Left renal cortex interstitium (tissue), 4 donors: Measurements from ENCODE around the gene SPHK1. TPM values are rescaled to one million over a fixed set of nuclear protein-coding genes. Genes with fewer than 3 reads are reported as not detected.
"Not testable (repeated sequence)": the region's sequence is repeated elsewhere in the genome, so short reads cannot be mapped to it uniquely, and the experiment has no call there.

Experiments used
- DNase-seq, 4 donors: peaks; one replicate each; pipeline ENCODE4 v3.0.0-alpha.2; 2013; ENCODE audit warnings: low read depth in 4 of 4, low spot score in 2 of 4, missing footprints in 1 of 4
- polyA plus RNA-seq, 4 donors: library from polyadenylated mRNA; unstranded; fragments of 120-200 nt; gene quantifications; one replicate each; pipeline ENCODE4 v1.2.1, GENCODE V29; 2013; ENCODE audit not compliant: insufficient read length in 4 of 4

The SPHK1 gene
- 1 to 10 TPM; 2.0 to 3.4 (median 2.9) TPM for polyA plus RNA-seq

GRCh38 chr17:76384222-76384986 lies at the start of gene SPHK1:
TSS of gene SPHK1 (plus strand) at chr17:76384609. CDS start at chr17:76385645, 1,036 bp downstream.
- DNase-seq = no peak

GRCh38 chr17:76335716-76336381 lies 48.6 kb upstream of the SPHK1 start:
- DNase-seq = no peak

GRCh38 chr17:76336756-76337412 lies 47.5 kb upstream of the SPHK1 start:
- DNase-seq = no peak

GRCh38 chr17:76337413-76337777 lies 47.0 kb upstream of the SPHK1 start:
- DNase-seq = no peak

GRCh38 chr17:76341301-76341700 lies 43.1 kb upstream of the SPHK1 start:
- DNase-seq = no peak

- no peak for DNase-seq
Observed at GRCh38 chr17:76343106-76343505, 41.3 kb upstream of the SPHK1 start.

GRCh38 chr17:76345377-76345974 lies 38.9 kb upstream of the SPHK1 start:
- no peak for DNase-seq

GRCh38 chr17:76346936-76347335 lies 37.5 kb upstream of the SPHK1 start:
- DNase-seq = not testable (repeated sequence)

GRCh38 chr17:76350463-76350862 lies 33.9 kb upstream of the SPHK1 start:
- DNase-seq = no peak

- no peak for DNase-seq
Observed at GRCh38 chr17:76351526-76352071, 32.8 kb upstream of the SPHK1 start.

- DNase-seq = no peak
Observed at GRCh38 chr17:76353004-76353598, 31.3 kb upstream of the SPHK1 start.

- DNase-seq = peak; percentile 89 to 96 (median 90)
Observed at GRCh38 chr17:76353599-76354316, 30.7 kb upstream of the SPHK1 start, which contains the start of gene PRPSAP1. TSS of gene PRPSAP1 (minus strand) at chr17:76353916. CDS start at chr17:76353703, 213 bp downstream.

- DNase-seq = no peak
Observed at GRCh38 chr17:76354317-76354729, 30.1 kb upstream of the SPHK1 start.

GRCh38 chr17:76354747-76355310 lies 29.6 kb upstream of the SPHK1 start:
- DNase-seq = no peak

GRCh38 chr17:76356803-76357456 lies 27.5 kb upstream of the SPHK1 start:
- no peak for DNase-seq

- no peak for DNase-seq
Observed at GRCh38 chr17:76357597-76358158, 26.7 kb upstream of the SPHK1 start.

GRCh38 chr17:76359375-76359774 lies 25.0 kb upstream of the SPHK1 start:
- no peak for DNase-seq

GRCh38 chr17:76359776-76360175 lies 24.6 kb upstream of the SPHK1 start:
- DNase-seq = not testable (repeated sequence)
